ENCODE results near the gene KAT7.
A peak's percentile ranks its signal among the peaks of the same experiment; 100 is the strongest.
"Not testable (repeated sequence)": the region's sequence is repeated elsewhere in the genome, so short reads cannot be mapped to it uniquely, and the experiment has no call there.

Gene KAT7

GRCh38 chr17:49788478-49789242 is at the start of gene KAT7:
Gene KAT7 (plus strand): TSS chr17:49788681. CDS start chr17:49788835, 154 bp downstream.
- DNase-seq: peak; percentile 98 to 99

- DNase-seq: peak; percentile 81 to 85
Measured at GRCh38 chr17:49739641-49740271, 48.7 kb upstream of the KAT7 start.

DNA sequence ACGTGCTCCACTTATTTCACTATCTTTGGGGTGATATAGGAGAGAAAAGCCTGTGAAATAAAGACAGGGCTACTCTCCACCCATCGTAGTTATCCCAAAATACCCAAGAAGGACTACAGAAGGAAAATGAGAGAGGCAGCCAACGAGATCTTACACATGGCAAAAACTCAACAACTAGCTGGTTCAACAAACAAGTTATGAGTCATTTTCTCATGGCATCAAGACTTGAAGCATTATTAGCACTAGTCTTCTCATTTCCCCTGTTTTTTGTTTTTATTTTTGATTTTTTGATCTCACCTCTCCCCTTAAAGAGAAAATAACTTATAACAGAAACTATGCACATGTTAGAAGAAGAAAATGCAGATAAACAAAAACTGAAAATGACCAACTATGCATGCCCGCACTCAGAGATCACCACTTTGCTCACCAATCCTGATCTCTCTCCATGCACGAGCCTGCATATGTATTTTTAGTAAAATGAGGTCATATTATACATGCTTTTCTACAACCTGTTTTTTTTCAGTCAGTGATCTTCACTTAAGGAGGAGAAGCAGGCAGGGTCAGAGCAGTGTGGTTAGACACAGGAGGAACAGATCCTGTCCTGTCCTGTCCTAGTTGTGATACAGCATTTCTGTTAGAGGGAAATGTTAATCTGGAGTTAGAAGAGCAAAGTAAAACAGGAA is 47.3 kb upstream of the KAT7 start:
- no peak for DNase-seq

DNA sequence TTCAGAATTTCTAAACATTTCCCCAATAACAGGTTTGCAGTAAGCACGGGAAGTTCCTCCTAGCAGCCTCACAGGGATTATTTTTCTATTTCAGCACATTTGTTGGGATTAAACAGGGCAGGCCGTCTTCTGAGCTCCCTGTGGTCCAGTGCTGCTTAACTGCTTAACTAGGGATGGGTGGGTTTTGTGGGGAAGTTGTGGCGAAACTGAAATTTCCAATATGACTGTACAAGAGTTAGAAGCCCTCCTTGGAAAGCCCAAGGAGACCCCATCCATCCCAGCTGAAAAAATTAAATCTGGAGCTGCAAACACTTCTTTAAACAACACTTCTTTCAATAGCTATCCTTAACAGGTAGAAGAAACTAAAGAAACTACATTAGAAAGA is 46.8 kb upstream of the KAT7 start:
- no peak for DNase-seq

- no peak for DNase-seq
Measured at GRCh38 chr17:49742166-49742638, 46.3 kb upstream of the KAT7 start.

DNA sequence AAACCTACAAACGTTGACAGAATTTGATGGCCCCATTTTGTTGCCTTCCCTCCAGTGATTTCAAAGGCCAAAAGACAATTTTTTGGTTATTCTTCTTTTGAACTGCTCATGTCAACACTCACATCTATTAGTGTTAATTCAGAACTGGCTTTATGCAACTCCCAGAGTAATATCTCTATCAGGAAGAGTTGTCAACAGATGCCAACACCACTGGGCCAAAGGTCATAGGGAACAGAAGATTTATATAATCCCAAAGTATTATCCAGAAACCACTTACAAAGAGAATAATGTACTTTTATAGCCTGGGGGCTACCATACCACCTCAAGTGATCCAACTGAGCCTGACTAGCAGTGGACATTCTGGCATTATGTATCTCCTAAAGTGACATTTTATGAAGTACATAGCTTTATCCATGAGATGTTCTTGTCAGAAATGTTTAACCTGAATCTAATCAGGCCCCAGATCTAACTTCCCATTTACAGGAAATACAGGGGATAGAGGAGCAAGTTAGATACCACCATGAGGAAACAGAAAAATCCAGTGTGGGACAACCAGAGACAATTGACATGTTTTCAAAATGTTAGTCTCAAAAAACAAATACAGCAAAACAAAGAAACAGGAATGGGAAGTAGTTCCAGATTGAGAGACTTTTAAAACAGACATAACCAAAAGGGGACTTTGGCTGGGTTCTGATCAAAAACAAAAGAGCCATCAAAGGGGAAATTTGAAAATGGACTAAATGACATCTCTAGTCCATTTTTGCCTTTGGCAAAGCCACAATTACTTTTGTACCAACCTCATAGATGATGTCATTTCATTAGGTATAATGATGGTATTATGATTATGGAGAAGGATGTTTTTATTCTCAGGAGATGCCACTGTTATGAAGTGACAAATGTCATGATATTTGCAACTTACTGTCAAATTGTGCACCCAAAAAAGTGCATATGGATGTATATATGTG is 43.0 kb upstream of the KAT7 start:
- DNase-seq: no peak

DNA sequence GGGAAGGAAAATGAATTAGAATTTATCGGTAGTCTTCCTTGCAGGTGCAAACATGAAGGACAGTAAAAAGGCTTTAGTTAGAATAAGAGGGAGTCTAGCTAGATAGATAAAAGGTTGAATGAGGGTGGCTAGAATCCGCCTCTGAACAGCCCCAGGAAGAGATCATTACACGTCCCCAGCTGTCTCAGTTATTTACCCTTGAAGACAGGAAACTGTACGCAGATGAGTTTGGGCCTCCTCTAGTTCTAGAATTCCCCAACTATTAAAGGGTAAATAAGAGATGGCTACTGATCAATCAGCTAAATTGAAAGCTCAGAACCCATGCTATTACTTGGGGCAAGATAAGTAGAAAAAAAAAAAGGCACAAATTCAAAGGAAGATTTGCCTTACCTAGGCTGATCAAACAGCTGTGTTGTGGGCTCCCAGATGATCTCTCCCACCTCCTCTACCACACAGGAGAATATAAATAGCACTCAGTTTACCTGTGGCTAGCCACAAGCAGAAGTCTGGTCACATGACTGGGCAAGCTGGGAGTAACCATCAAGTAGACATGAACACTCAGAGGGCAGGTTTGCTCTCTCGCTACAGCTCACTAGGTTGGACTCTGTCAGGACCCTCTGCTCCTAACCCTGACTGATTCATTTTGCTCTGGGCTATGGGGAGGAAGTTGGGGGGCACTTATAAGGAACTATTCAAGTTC is 41.5 kb upstream of the KAT7 start:
- DNase-seq: no peak

- no peak for DNase-seq
Measured at GRCh38 chr17:49747632-49748031, 40.8 kb upstream of the KAT7 start.

DNA sequence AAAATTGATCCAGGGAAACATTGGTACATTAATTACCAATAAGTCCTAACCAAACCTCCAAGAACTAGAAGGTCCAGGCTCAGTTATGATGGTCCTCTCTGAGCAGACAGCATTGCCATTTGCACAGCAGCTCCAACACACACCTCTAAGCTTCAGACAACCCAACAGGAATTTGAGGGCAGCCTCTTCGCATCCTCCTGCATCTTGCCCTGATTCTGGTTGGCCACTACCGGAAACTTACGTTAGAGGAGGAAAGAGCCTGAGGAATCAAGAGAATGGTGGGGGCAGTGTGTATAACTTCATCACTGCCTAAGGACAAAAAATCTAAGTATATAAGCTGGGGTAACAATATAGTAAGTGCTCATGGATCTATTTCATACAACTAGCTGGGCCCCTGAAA is 40.3 kb upstream of the KAT7 start:
- DNase-seq: no peak

DNA sequence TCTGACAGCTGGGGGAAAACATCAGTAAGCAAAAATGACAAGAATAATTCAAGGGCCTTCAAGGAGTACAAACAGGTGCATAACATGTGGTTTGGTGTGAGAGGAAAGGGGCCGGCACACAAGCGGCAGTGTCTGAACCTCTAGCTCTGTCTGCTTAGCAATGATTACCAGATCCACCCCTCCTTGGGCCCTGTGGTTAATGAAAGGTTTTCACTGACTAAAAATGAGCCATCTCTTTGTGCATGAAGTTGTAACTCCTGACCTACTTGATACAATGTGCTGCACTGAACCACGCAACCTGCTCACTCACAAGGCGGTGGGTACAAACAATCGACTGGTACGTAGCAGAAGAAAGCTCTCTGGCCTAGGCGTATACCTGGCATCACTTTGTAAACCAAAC is 39.7 kb upstream of the KAT7 start:
- peak; percentile 68 to 71 for DNase-seq

GRCh38 chr17:49749730-49750129 is 38.8 kb upstream of the KAT7 start:
- no peak for DNase-seq

DNA sequence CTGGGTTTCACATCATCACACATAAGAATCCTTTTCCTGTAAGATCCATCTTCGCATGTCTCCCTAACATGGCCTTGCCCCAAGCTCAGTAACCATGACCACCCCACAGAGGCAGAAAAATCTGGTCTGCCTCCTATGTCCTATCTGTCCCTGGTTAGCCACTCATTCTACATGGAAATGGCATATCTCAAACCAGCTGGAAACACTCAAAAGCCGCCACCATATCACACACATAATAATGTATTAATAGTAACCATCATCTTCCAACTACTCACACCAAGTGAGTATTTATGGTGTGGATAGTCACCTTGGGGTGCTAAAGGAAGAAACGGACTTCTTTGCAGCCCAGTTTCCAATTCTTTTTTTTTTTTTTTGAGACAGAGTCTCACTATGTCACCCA is 36.0 kb upstream of the KAT7 start:
- DNase-seq: no peak

- no peak for DNase-seq
Measured at GRCh38 chr17:49753959-49754391, 34.5 kb upstream of the KAT7 start.

- DNase-seq: no peak
Measured at GRCh38 chr17:49755663-49756283, 32.7 kb upstream of the KAT7 start.

GRCh38 chr17:49756323-49757150 is 31.9 kb upstream of the KAT7 start:
- DNase-seq: no peak

DNA sequence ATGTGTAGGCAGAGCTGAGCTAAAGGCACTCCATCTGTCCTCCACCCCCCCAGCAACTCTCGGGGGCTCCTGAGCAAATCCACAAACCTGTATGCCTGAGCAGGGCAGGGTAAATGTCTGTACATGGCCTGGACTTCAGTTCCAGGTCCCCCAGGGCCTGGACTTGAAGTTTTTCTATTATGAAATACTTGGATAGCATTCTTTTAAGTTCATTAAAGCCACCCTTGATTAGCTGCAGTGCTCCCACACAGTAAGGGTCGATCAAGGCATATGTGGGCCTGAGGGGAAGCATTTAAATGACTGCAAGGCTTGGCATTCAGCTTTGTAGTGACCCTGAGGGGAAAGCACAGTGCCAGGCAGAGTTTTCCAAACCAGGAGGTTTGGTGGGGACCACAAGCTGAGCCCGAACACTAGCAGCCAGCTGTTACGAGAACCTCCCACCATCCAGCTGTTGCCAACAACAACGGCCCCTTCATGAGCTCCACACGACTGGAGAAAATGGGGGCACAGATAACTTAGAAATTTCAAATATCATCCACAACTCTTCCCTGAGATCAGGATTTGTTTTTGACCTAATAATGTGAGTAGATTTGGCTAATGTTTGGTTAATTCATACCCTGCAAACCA is 31.2 kb upstream of the KAT7 start:
- no peak for DNase-seq

GRCh38 chr17:49758464-49759010 is 29.9 kb upstream of the KAT7 start:
- not testable (repeated sequence) for DNase-seq

DNA sequence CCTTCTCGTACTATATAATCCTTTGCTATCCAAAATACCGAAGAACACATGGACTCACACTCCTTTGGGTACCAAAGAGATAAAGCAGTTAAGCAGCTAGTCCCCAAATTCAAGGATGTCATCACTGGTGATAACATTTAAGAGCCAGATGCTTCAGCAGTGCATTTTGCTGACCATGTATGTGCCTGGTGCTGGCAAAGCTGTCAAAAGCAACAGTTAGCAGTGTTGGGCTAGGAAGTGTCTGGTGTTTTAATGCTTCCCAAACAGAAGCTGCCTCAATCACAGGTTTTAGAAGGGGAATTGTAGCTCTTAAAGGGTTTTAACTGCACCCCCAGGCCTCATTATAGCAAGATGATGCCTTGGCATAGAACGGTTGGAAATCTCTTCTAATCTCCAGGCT is 29.3 kb upstream of the KAT7 start:
- DNase-seq: no peak

DNA sequence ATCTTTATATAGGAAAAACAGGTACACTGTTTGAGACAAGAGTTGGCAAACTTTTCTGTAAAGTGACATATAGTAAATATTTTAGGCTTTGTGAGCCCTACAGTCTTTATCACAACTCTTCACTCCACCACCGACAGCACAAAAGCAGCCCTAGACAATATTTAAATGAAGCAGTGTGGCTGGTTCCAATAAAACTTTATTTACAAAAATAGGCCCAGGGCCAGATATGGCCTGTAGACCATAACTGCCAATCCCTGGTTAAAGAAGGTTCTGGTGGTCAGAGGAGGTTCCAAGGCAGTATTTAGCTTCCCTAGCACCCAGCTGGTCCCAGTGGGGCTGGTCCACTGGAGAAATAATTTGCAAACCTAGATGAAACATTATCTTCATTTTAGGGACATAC is 28.2 kb upstream of the KAT7 start:
- DNase-seq: no peak

Data from activated T-cell treated with anti-CD3 and anti-CD28 coated beads, Interleukin-2, amount 50 U/mL, for 48 hours (primary cell).